Natural killer cell treated with Interleukin-12 subunit alpha and Interleukin-12 subunit beta and Interleukin-15 and Interleukin-18, amount 100 ng/mL, for 72 hours (primary cell): Measurements from ENCODE around the gene SYT1. TPM values are rescaled to one million over a fixed set of nuclear protein-coding genes. Genes with fewer than 3 reads are reported as not detected.

Experiments used
- ATAC-seq, 2 donors: fragments of 150-1000 bp; cut with Tn5 transposase in 1 of 2; sonication (Bioruptor Pico), chemical (Tn5 transposase) in 1 of 2; 2 replicates each; pipeline ENCODE4 v1.10.0; 2021
- DNase-seq: peaks from one replicate; pipeline ENCODE4 v3.0.0; 2022; ENCODE audit warnings: low spot score
- H3K27ac Mint-ChIP-seq, 2 donors: 1 replicate in 1 of 2; 2 replicates in 1 of 2; pipeline ENCODE4 v1.8.0; 2022; ENCODE audit warnings: mixed read lengths in 2 of 2, mild to moderate bottlenecking in 1 of 2, moderate library complexity in 1 of 2
- H3K27me3 Mint-ChIP-seq, 2 donors: 1 replicate in 1 of 2; 2 replicates in 1 of 2; pipeline ENCODE4 v1.8.0; 2022; ENCODE audit warnings: mixed read lengths in 2 of 2
- H3K36me3 Mint-ChIP-seq: one replicate; pipeline ENCODE4 v1.8.0; 2022; ENCODE audit warnings: mixed read lengths
- H3K4me1 Mint-ChIP-seq, 2 donors: 1 replicate in 1 of 2; 2 replicates in 1 of 2; pipeline ENCODE4 v1.8.0; 2022; ENCODE audit warnings: low read depth in 2 of 2, mixed read lengths in 2 of 2, mild to moderate bottlenecking in 1 of 2
- H3K4me3 Mint-ChIP-seq: one replicate; pipeline ENCODE4 v1.8.0; 2022; ENCODE audit warnings: mixed read lengths
- H3K9me3 Mint-ChIP-seq: 2 replicates; pipeline ENCODE4 v1.8.0; 2022; ENCODE audit warnings: mixed read lengths
- total RNA-seq, 2 donors: library from RNA; stranded (reverse); gene quantifications; one replicate each; pipeline ENCODE4 v1.2.3, GENCODE V29; 2022

Gene SYT1
- total RNA-seq, 2 donors from 2014 or later, result not detected

- no peaks in the 10 kb centered on the region for H3K36me3 Mint-ChIP-seq
- no peaks in the 10 kb centered on the region for H3K27me3 Mint-ChIP-seq
- peaks cover 7% of the 10 kb centered on the region for H3K9me3 Mint-ChIP-seq
- DNase-seq, result no peak
- no peak overlapping the region for H3K27ac Mint-ChIP-seq
- H3K4me1 Mint-ChIP-seq, result no peaks in the 10 kb centered on the region
- no peak for ATAC-seq
- H3K4me3 Mint-ChIP-seq, result no peak overlapping the region
Measured at GRCh38 chr12:79301181-79301580, 436.6 kb downstream of the SYT1 start.

DNA sequence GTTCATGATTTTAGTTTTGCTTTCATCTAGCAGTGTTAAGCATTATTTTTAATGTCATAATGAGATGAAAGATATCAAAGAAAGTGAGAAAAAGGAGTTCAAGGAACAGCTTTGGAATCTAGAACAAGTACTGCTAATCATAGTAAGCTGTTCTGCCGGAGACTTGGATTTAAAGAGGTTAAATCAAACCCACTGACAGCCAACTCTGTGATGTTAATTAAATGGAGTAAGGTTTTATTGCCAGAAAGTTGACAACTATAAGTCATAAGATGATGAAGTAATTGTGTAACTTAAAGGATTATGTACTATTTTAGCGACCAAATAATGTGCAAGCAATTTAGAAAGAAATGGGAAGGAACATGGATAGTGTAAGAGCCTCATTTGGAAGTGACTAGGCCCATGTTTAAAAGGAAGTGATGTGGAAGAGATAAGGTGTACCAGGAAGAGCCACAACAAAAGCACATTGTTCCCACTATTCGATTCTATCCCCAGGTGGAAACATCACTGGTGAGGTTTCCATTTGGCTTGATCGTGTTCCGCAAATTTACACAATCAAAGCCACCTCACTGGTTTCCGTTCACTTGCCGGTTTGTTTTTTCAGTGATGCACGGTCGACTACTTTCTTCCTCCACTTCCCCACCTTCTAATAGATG, 437.7 kb downstream of the SYT1 start:
- H3K36me3 Mint-ChIP-seq, result no peaks in the 10 kb centered on the region
- H3K27me3 Mint-ChIP-seq, result no peaks in the 10 kb centered on the region
- H3K9me3 Mint-ChIP-seq, result peaks cover 7% of the 10 kb centered on the region
- ATAC-seq (no peak), DNase-seq (no peak)
- no peak overlapping the region for H3K27ac Mint-ChIP-seq
- no peaks in the 10 kb centered on the region for H3K4me1 Mint-ChIP-seq
- H3K4me3 Mint-ChIP-seq, result no peak overlapping the region

DNA sequence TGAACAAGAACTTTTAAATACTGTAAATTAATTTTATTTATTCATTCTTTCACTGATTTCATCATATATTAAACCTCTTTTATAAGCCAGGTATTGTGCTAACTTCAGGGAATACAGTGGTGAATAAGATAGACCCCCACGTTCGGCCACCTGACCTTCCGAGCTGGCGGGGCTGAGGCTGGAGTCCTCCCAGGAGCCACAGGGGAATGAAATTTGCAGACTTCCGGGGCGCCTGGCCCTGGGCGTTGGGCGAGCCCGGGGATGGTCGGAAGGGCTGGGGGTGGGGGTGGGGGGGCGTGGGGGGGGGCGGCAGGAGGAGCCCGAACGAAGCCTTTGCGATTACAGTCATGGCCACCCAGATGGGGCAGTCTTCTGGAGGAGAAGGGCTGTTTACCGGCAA, 442.8 kb downstream of the SYT1 start:
- DNase-seq (no peak), ATAC-seq (no peak)
- H3K9me3 Mint-ChIP-seq, result peaks cover 11% of the 10 kb centered on the region
- no peaks in the 10 kb centered on the region for H3K36me3 Mint-ChIP-seq
- no peak overlapping the region for H3K27ac Mint-ChIP-seq
- no peaks in the 10 kb centered on the region for H3K27me3 Mint-ChIP-seq
- no peaks in the 10 kb centered on the region for H3K4me1 Mint-ChIP-seq
- no peak overlapping the region for H3K4me3 Mint-ChIP-seq

GRCh38 chr12:79309039-79309438, 444.5 kb downstream of the SYT1 start:
- no peaks in the 10 kb centered on the region for H3K36me3 Mint-ChIP-seq
- no peaks in the 10 kb centered on the region for H3K27me3 Mint-ChIP-seq
- H3K4me3 Mint-ChIP-seq, result no peak overlapping the region
- peaks cover 10% of the 10 kb centered on the region for H3K9me3 Mint-ChIP-seq
- ATAC-seq (no peak), DNase-seq (no peak)
- no peaks in the 10 kb centered on the region for H3K4me1 Mint-ChIP-seq
- no peak overlapping the region for H3K27ac Mint-ChIP-seq

GRCh38 chr12:79317179-79317847, 452.7 kb downstream of the SYT1 start:
- H3K27ac Mint-ChIP-seq, result no peak overlapping the region
- H3K27me3 Mint-ChIP-seq, result no peaks in the 10 kb centered on the region
- no peak overlapping the region for H3K4me3 Mint-ChIP-seq
- no peak for DNase-seq
- H3K36me3 Mint-ChIP-seq, result no peaks in the 10 kb centered on the region
- no peak for ATAC-seq
- H3K4me1 Mint-ChIP-seq, result no peaks in the 10 kb centered on the region
- peaks cover 6% of the 10 kb centered on the region for H3K9me3 Mint-ChIP-seq

GRCh38 chr12:79322905-79323304, 458.3 kb downstream of the SYT1 start:
- peaks cover 4% of the 10 kb centered on the region for H3K9me3 Mint-ChIP-seq
- ATAC-seq (no peak), DNase-seq (no peak)
- no peaks in the 10 kb centered on the region for H3K4me1 Mint-ChIP-seq
- no peak overlapping the region for H3K4me3 Mint-ChIP-seq
- no peaks in the 10 kb centered on the region for H3K36me3 Mint-ChIP-seq
- no peaks in the 10 kb centered on the region for H3K27me3 Mint-ChIP-seq
- no peak overlapping the region for H3K27ac Mint-ChIP-seq

DNA sequence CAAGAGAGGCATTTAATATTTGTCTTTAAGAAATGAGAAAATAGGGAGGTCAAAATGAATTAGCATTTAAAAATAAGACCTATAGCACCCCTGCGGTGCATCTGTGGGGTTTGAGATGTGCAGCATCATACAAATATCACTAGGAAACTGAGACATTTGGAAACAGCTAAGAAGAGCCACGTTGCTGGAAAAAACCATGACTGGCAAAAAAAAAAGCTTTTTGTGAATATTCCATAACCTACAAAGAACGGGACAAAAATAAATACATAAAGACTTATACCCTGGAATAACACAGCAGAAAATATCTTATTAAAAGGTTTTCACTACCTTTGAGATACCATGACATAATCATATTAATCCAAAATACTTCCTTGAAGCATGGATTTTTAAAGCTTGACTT, 460.0 kb downstream of the SYT1 start:
- no peaks in the 10 kb centered on the region for H3K27me3 Mint-ChIP-seq
- no peak overlapping the region for H3K4me3 Mint-ChIP-seq
- DNase-seq, result no peak
- H3K27ac Mint-ChIP-seq, result no peak overlapping the region
- no peak for ATAC-seq
- no peaks in the 10 kb centered on the region for H3K36me3 Mint-ChIP-seq
- H3K4me1 Mint-ChIP-seq, result no peaks in the 10 kb centered on the region
- peaks cover 4% of the 10 kb centered on the region for H3K9me3 Mint-ChIP-seq

DNA sequence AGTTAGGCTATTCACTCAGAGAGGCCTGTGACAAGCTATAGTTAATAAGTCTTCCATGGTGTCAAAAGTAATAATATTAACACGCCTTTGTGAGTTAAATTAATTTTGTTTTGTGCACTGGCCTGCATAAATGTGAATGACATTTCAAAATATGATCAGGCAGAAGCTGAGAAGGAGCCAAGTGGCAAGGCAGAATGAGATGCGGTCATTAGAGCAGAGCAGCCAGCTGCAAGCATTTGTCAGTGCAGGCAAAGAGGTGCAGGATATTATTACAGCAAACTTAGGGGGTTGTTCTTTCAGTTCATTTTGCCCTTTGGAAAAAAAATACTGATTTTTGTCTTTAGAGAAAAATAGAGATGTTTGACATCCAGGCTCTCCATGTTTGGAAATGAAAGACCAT, 461.6 kb downstream of the SYT1 start:
- ATAC-seq, result no peak
- DNase-seq, result no peak
- Mint-ChIP-seq H3K27ac (no peak overlapping the region), H3K36me3 (no peaks in the 10 kb centered on the region), H3K4me1 (no peaks in the 10 kb centered on the region), H3K4me3 (no peak overlapping the region), H3K9me3 (peaks cover 4% of the 10 kb centered on the region), H3K27me3 (no peaks in the 10 kb centered on the region)

DNA sequence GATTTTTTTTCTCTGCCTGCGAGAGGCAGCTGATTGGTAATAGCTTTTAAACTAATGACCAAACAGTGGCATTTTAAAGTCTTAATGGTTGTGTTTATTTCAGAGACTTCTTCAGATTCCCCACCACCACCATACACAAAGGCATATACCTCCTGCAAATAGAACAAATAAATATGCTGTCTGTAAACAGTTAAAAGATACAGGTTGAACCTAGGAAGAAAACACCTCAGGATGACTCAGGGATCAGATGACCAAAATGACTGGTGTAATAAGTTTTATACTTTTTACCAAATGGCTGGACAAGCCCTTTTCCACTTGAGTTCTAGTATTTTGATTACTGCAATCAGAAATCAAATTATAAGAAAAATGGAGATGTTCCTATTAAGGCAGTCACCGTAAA, 462.1 kb downstream of the SYT1 start:
- H3K27ac Mint-ChIP-seq, result no peak overlapping the region
- peaks cover 4% of the 10 kb centered on the region for H3K9me3 Mint-ChIP-seq
- no peak overlapping the region for H3K4me3 Mint-ChIP-seq
- DNase-seq (no peak), ATAC-seq (no peak)
- H3K36me3 Mint-ChIP-seq, result no peaks in the 10 kb centered on the region
- no peaks in the 10 kb centered on the region for H3K4me1 Mint-ChIP-seq
- H3K27me3 Mint-ChIP-seq, result no peaks in the 10 kb centered on the region

GRCh38 chr12:79327465-79327864, 462.9 kb downstream of the SYT1 start:
- Mint-ChIP-seq H3K4me1 (no peaks in the 10 kb centered on the region), H3K9me3 (peaks cover 4% of the 10 kb centered on the region), H3K36me3 (no peaks in the 10 kb centered on the region), H3K4me3 (no peak overlapping the region), H3K27ac (no peak overlapping the region), H3K27me3 (no peaks in the 10 kb centered on the region)
- DNase-seq (no peak), ATAC-seq (no peak)

DNA sequence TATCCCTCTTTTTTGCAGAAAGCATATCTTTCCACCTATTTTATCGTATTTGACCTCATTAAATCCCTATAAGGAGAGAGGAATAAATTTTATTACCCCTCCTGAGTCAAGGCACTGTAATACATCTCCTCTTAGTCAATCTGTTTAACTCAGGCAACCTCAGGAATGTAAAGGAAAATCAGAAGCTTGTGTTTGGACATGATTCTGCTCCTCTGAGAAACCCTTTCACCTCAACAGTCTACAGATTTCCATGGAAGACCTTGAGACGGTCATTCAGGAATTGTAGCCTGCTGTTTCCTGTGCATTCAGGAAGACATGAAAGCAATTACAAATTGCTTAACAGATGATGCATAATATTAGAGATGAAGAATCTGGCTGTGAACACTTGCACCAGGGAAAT, 465.4 kb downstream of the SYT1 start:
- ATAC-seq (no peak), DNase-seq (no peak)
- Mint-ChIP-seq H3K27ac (no peak overlapping the region), H3K9me3 (peaks cover 4% of the 10 kb centered on the region), H3K4me1 (no peaks in the 10 kb centered on the region), H3K27me3 (no peaks in the 10 kb centered on the region), H3K4me3 (no peak overlapping the region), H3K36me3 (no peaks in the 10 kb centered on the region)

- Mint-ChIP-seq H3K4me3 (no peak overlapping the region), H3K27ac (no peak overlapping the region), H3K9me3 (peaks cover 4% of the 10 kb centered on the region), H3K27me3 (no peaks in the 10 kb centered on the region), H3K4me1 (no peaks in the 10 kb centered on the region), H3K36me3 (no peaks in the 10 kb centered on the region)
- no peak for DNase-seq
- ATAC-seq, result no peak
Measured at GRCh38 chr12:79331870-79332269, 467.3 kb downstream of the SYT1 start.

DNA sequence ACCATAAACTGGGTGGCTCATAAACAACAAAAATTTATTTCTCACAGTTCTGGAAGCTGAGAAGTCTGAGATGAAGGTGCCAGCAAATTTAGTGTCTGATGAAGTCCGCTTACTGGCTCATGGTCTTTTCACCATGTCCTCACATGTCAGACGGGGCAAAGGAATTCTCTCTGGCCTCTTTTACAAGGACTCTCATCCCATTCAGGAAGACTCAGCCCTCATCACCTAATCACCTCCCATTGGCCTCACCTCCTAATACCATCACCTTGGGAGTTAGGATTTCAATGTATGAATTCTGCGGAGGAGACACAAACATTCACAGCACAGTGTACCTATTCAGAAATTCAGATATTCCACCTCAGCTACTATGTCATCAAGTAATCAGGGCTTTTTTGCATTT, 468.6 kb downstream of the SYT1 start:
- Mint-ChIP-seq H3K27ac (no peak overlapping the region), H3K9me3 (no peaks in the 10 kb centered on the region), H3K4me3 (no peak overlapping the region), H3K27me3 (no peaks in the 10 kb centered on the region), H3K4me1 (no peaks in the 10 kb centered on the region), H3K36me3 (no peaks in the 10 kb centered on the region)
- DNase-seq, result no peak
- no peak for ATAC-seq

DNA sequence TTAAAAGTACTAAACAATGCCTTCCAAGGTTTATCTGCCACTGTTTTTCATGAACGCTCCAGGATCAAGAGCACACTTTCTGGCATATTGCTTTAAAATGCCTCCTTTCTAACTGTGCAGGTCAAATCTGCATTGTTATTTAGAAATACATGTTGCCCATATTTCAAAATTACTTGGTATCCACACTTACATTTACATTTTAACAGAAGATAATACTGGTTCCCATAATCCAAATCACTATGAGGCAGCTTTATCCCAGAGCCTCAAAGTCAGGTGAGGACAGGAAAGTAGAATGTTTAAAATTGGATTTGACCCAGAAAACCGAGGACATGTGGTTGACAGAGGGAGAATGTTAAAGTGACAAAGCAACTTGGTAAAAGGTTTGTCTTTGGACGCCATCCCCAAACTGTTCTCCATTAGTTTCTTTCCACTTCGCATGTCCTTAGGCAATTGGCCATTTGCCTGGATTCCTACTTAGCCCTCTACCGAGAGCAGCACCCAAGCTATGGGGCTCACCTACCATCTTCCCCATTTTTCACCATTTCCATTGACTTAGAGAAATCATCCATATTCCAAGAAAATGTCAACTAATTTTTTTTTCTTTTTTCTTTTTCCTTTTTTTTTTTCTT, 473.2 kb downstream of the SYT1 start:
- Mint-ChIP-seq H3K4me1 (no peaks in the 10 kb centered on the region), H3K27ac (no peak overlapping the region), H3K36me3 (no peaks in the 10 kb centered on the region), H3K4me3 (no peak overlapping the region), H3K9me3 (peaks cover 3% of the 10 kb centered on the region), H3K27me3 (no peaks in the 10 kb centered on the region)
- ATAC-seq (no peak), DNase-seq (no peak)
